ENCODE measurements around the gene S100A10.

Gene S100A10

GRCh38 chr1:152029929-152030211 is 36.2 kb upstream of the S100A10 start:
- H3K9me3 ChIP-seq (ENCODE audit: control insufficient read depth, low read length): no peaks in the 10 kb centered on the region
- peaks cover 4% of the 10 kb centered on the region for H3K27me3 ChIP-seq (ENCODE audit: control insufficient read depth, insufficient read depth, low read length, poor library complexity, severe bottlenecking)
- WGBS, 2 experiments: 90 to 93% methylated on average over 4 of the region's 4 CpGs
- H3K36me3 ChIP-seq (ENCODE audit: control insufficient read depth, insufficient read depth, low read length): no peaks in the 10 kb centered on the region
- H3K4me3 ChIP-seq (ENCODE audit: insufficient read depth, low read depth, low read length): no peak overlapping the region
- peaks cover 2% of the 10 kb centered on the region for H3K4me1 ChIP-seq (ENCODE audit: control insufficient read depth, insufficient read depth, low read length)
- H3K27ac ChIP-seq (ENCODE audit: insufficient read depth, low read depth, low read length, poor library complexity, severe bottlenecking): no peak overlapping the region

- no peak overlapping the region for H3K4me3 ChIP-seq (ENCODE audit: insufficient read depth, low read depth, low read length)
- H3K27ac ChIP-seq (ENCODE audit: insufficient read depth, low read depth, low read length, poor library complexity, severe bottlenecking): no peak overlapping the region
- no peaks in the 10 kb centered on the region for H3K36me3 ChIP-seq (ENCODE audit: control insufficient read depth, insufficient read depth, low read length)
- WGBS, 2 experiments: 90 to 97% methylated on average over 6 to 8 of the region's 8 CpGs
- peaks cover 4% of the 10 kb centered on the region for H3K27me3 ChIP-seq (ENCODE audit: control insufficient read depth, insufficient read depth, low read length, poor library complexity, severe bottlenecking)
- H3K4me1 ChIP-seq (ENCODE audit: control insufficient read depth, insufficient read depth, low read length): peaks cover under 1% of the 10 kb centered on the region
- no peaks in the 10 kb centered on the region for H3K9me3 ChIP-seq (ENCODE audit: control insufficient read depth, low read length)
These were observed 35.7 kb upstream of the S100A10 start for GRCh38 chr1:152029144-152029928.

- H3K27ac ChIP-seq (ENCODE audit: insufficient read depth, low read depth, low read length, poor library complexity, severe bottlenecking): no peak overlapping the region
These were observed 33.2 kb upstream of the S100A10 start for GRCh38 chr1:152026895-152027294.

GRCh38 chr1:152024223-152024622 is 30.6 kb upstream of the S100A10 start:
- 67 to 82% methylated on average over 3 to 4 of the region's 4 CpGs for WGBS, 2 experiments
- Histone ChIP-seq H3K9me3 (ENCODE audit: control insufficient read depth, low read length) (no peaks in the 10 kb centered on the region), H3K27ac (ENCODE audit: insufficient read depth, low read depth, low read length, poor library complexity, severe bottlenecking) (no peak overlapping the region), H3K36me3 (ENCODE audit: control insufficient read depth, insufficient read depth, low read length) (no peaks in the 10 kb centered on the region), H3K4me1 (ENCODE audit: control insufficient read depth, insufficient read depth, low read length) (peaks cover 6% of the 10 kb centered on the region), H3K4me3 (ENCODE audit: insufficient read depth, low read depth, low read length) (no peak overlapping the region), H3K27me3 (ENCODE audit: control insufficient read depth, insufficient read depth, low read length, poor library complexity, severe bottlenecking) (peaks cover 16% of the 10 kb centered on the region)

More at GRCh38 chr1:152026895-152027294, 33.2 kb upstream of the S100A10 start:
- Histone ChIP-seq H3K36me3 (ENCODE audit: control insufficient read depth, insufficient read depth, low read length) (no peaks in the 10 kb centered on the region), H3K4me3 (ENCODE audit: insufficient read depth, low read depth, low read length) (no peak overlapping the region), H3K4me1 (ENCODE audit: control insufficient read depth, insufficient read depth, low read length) (peaks cover 6% of the 10 kb centered on the region), H3K9me3 (ENCODE audit: control insufficient read depth, low read length) (no peaks in the 10 kb centered on the region), H3K27me3 (ENCODE audit: control insufficient read depth, insufficient read depth, low read length, poor library complexity, severe bottlenecking) (peaks cover 16% of the 10 kb centered on the region)
- WGBS, 2 experiments: 89 to 93% methylated on average over 3 of the region's 3 CpGs

GRCh38 chr1:152023221-152023620 is 29.6 kb upstream of the S100A10 start:
- H3K9me3 ChIP-seq (ENCODE audit: control insufficient read depth, low read length): no peaks in the 10 kb centered on the region
- H3K27me3 ChIP-seq (ENCODE audit: control insufficient read depth, insufficient read depth, low read length, poor library complexity, severe bottlenecking): peaks cover 16% of the 10 kb centered on the region
- no peak overlapping the region for H3K27ac ChIP-seq (ENCODE audit: insufficient read depth, low read depth, low read length, poor library complexity, severe bottlenecking)
- no peak overlapping the region for H3K4me3 ChIP-seq (ENCODE audit: insufficient read depth, low read depth, low read length)
- H3K4me1 ChIP-seq (ENCODE audit: control insufficient read depth, insufficient read depth, low read length): peaks cover 6% of the 10 kb centered on the region
- H3K36me3 ChIP-seq (ENCODE audit: control insufficient read depth, insufficient read depth, low read length): no peaks in the 10 kb centered on the region
- 89 to 91% methylated on average over 4 of the region's 4 CpGs for WGBS, 2 experiments

GRCh38 chr1:152022474-152022873 is 28.8 kb upstream of the S100A10 start:
- Histone ChIP-seq H3K4me1 (ENCODE audit: control insufficient read depth, insufficient read depth, low read length) (peaks cover 6% of the 10 kb centered on the region), H3K36me3 (ENCODE audit: control insufficient read depth, insufficient read depth, low read length) (no peaks in the 10 kb centered on the region), H3K4me3 (ENCODE audit: insufficient read depth, low read depth, low read length) (no peak overlapping the region), H3K27me3 (ENCODE audit: control insufficient read depth, insufficient read depth, low read length, poor library complexity, severe bottlenecking) (peaks cover 16% of the 10 kb centered on the region), H3K9me3 (ENCODE audit: control insufficient read depth, low read length) (no peaks in the 10 kb centered on the region), H3K27ac (ENCODE audit: insufficient read depth, low read depth, low read length, poor library complexity, severe bottlenecking) (no peak overlapping the region)
- WGBS, 2 experiments: 93 to 95% methylated on average over 3 of the region's 3 CpGs

GRCh38 chr1:152021569-152021968 is 27.9 kb upstream of the S100A10 start:
- WGBS, 2 experiments: 81 to 87% methylated on average over 7 of the region's 7 CpGs
- Histone ChIP-seq H3K4me3 (ENCODE audit: insufficient read depth, low read depth, low read length) (no peak overlapping the region), H3K9me3 (ENCODE audit: control insufficient read depth, low read length) (no peaks in the 10 kb centered on the region), H3K36me3 (ENCODE audit: control insufficient read depth, insufficient read depth, low read length) (no peaks in the 10 kb centered on the region), H3K27me3 (ENCODE audit: control insufficient read depth, insufficient read depth, low read length, poor library complexity, severe bottlenecking) (peaks cover 16% of the 10 kb centered on the region), H3K4me1 (ENCODE audit: control insufficient read depth, insufficient read depth, low read length) (peaks cover 6% of the 10 kb centered on the region), H3K27ac (ENCODE audit: insufficient read depth, low read depth, low read length, poor library complexity, severe bottlenecking) (no peak overlapping the region)

GRCh38 chr1:152020849-152021248 is 27.2 kb upstream of the S100A10 start:
- no peaks in the 10 kb centered on the region for H3K9me3 ChIP-seq (ENCODE audit: control insufficient read depth, low read length)
- H3K27ac ChIP-seq (ENCODE audit: insufficient read depth, low read depth, low read length, poor library complexity, severe bottlenecking): no peak overlapping the region
- H3K27me3 ChIP-seq (ENCODE audit: control insufficient read depth, insufficient read depth, low read length, poor library complexity, severe bottlenecking): peaks cover 16% of the 10 kb centered on the region
- H3K4me1 ChIP-seq (ENCODE audit: control insufficient read depth, insufficient read depth, low read length): peaks cover 6% of the 10 kb centered on the region
- H3K4me3 ChIP-seq (ENCODE audit: insufficient read depth, low read depth, low read length): no peak overlapping the region
- WGBS, 2 experiments: 92 to 97% methylated on average over 3 of the region's 3 CpGs
- H3K36me3 ChIP-seq (ENCODE audit: control insufficient read depth, insufficient read depth, low read length): no peaks in the 10 kb centered on the region

GRCh38 chr1:152018537-152018936 is 24.9 kb upstream of the S100A10 start:
- H3K27me3 ChIP-seq (ENCODE audit: control insufficient read depth, insufficient read depth, low read length, poor library complexity, severe bottlenecking): peaks cover 10% of the 10 kb centered on the region
- no peaks in the 10 kb centered on the region for H3K4me1 ChIP-seq (ENCODE audit: control insufficient read depth, insufficient read depth, low read length)
- no peaks in the 10 kb centered on the region for H3K9me3 ChIP-seq (ENCODE audit: control insufficient read depth, low read length)
- H3K36me3 ChIP-seq (ENCODE audit: control insufficient read depth, insufficient read depth, low read length): no peaks in the 10 kb centered on the region
- 45 to 54% methylated on average over 4 of the region's 4 CpGs for WGBS, 2 experiments
- H3K27ac ChIP-seq (ENCODE audit: insufficient read depth, low read depth, low read length, poor library complexity, severe bottlenecking): no peak overlapping the region
- H3K4me3 ChIP-seq (ENCODE audit: insufficient read depth, low read depth, low read length): no peak overlapping the region

- Histone ChIP-seq H3K36me3 (ENCODE audit: control insufficient read depth, insufficient read depth, low read length) (no peaks in the 10 kb centered on the region), H3K27me3 (ENCODE audit: control insufficient read depth, insufficient read depth, low read length, poor library complexity, severe bottlenecking) (no peaks in the 10 kb centered on the region), H3K27ac (ENCODE audit: insufficient read depth, low read depth, low read length, poor library complexity, severe bottlenecking) (no peak overlapping the region), H3K4me3 (ENCODE audit: insufficient read depth, low read depth, low read length) (no peak overlapping the region), H3K4me1 (ENCODE audit: control insufficient read depth, insufficient read depth, low read length) (no peaks in the 10 kb centered on the region), H3K9me3 (ENCODE audit: control insufficient read depth, low read length) (no peaks in the 10 kb centered on the region)
- 79 to 84% methylated on average over 6 of the region's 6 CpGs for WGBS, 2 experiments
These were observed 22.1 kb upstream of the S100A10 start for GRCh38 chr1:152015766-152016165.
